ENCODE data around the gene EIF2D.

- TF ChIP-seq, protein P1, sequence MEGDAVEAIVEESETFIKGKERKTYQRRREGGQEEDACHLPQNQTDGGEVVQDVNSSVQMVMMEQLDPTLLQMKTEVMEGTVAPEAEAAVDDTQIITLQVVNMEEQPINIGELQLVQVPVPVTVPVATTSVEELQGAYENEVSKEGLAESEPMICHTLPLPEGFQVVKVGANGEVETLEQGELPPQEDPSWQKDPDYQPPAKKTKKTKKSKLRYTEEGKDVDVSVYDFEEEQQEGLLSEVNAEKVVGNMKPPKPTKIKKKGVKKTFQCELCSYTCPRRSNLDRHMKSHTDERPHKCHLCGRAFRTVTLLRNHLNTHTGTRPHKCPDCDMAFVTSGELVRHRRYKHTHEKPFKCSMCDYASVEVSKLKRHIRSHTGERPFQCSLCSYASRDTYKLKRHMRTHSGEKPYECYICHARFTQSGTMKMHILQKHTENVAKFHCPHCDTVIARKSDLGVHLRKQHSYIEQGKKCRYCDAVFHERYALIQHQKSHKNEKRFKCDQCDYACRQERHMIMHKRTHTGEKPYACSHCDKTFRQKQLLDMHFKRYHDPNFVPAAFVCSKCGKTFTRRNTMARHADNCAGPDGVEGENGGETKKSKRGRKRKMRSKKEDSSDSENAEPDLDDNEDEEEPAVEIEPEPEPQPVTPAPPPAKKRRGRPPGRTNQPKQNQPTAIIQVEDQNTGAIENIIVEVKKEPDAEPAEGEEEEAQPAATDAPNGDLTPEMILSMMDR (conservative IDR thresholded peaks at IDR 0.05), result no peak
- no peak for TF ChIP-seq ZFX (IDR thresholded peaks at IDR 0.05)
Measured at GRCh38 chr1:206661161-206661820, 49.0 kb upstream of the EIF2D start.

Measured in C4-2B (cell line).